Esophagus squamous epithelium (tissue), 4 donors: ENCODE measurements around the gene PLK1.

ENCODE experiments used
- POLR2A ChIP-seq, 4 donors: fragments of 450-650 bp; IDR thresholded peaks; one replicate each; pipeline ENCODE4 v1.6.1; 2017; ENCODE audit warnings: antibody characterized with exemption in 4 of 4, mild to moderate bottlenecking in 4 of 4, moderate library complexity in 3 of 4
- TF ChIP-seq, protein P1 (sequence below), 6 experiments: fragments of 450-650 bp in 4 of 6; fragments of 200-600 bp in 2 of 6; sonication (generic) in 2 of 6; IDR thresholded peaks; one replicate each; pipeline ENCODE4 v1.5.1; 2016 to 2019; ENCODE audit warnings: antibody characterized with exemption in 6 of 6, mild to moderate bottlenecking in 4 of 6, moderate library complexity in 4 of 6

DNA sequence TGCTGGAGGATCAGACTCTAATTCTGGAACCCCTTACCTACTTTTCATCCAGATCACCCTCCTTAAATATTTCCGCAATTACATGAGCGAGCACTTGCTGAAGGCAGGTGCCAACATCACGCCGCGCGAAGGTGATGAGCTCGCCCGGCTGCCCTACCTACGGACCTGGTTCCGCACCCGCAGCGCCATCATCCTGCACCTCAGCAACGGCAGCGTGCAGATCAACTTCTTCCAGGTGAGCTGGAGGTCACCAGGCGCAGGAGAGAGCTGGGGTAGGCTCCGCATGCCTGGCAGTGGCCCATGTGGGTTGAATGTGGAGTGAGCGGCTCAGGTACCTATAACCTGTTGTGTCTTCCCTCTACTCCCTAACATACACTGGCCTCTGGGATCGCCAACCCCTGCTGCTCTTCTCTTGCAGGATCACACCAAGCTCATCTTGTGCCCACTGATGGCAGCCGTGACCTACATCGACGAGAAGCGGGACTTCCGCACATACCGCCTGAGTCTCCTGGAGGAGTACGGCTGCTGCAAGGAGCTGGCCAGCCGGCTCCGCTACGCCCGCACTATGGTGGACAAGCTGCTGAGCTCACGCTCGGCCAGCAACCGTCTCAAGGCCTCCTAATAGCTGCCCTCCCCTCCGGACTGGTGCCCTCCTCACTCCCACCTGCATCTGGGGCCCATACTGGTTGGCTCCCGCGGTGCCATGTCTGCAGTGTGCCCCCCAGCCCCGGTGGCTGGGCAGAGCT is 10.9 kb downstream of the PLK1 start:
- TF ChIP-seq, protein P1, sequence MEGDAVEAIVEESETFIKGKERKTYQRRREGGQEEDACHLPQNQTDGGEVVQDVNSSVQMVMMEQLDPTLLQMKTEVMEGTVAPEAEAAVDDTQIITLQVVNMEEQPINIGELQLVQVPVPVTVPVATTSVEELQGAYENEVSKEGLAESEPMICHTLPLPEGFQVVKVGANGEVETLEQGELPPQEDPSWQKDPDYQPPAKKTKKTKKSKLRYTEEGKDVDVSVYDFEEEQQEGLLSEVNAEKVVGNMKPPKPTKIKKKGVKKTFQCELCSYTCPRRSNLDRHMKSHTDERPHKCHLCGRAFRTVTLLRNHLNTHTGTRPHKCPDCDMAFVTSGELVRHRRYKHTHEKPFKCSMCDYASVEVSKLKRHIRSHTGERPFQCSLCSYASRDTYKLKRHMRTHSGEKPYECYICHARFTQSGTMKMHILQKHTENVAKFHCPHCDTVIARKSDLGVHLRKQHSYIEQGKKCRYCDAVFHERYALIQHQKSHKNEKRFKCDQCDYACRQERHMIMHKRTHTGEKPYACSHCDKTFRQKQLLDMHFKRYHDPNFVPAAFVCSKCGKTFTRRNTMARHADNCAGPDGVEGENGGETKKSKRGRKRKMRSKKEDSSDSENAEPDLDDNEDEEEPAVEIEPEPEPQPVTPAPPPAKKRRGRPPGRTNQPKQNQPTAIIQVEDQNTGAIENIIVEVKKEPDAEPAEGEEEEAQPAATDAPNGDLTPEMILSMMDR (IDR thresholded peaks at IDR 0.05) = no peak
- TF ChIP-seq POLR2A (IDR thresholded peaks at IDR 0.05) = no peak
